ENCODE measurements around the gene HMHB1.

HMHB1 gene

GRCh38 chr5:143812085-143812705 is at the start of gene HMHB1:
Gene HMHB1, plus strand, starts transcription at chr5:143812161.
- DNase-seq (ENCODE audit: low read depth) = no peak

- no peak for DNase-seq (ENCODE audit: low read depth)
Observed at GRCh38 chr5:143762636-143763220, 49.2 kb upstream of the HMHB1 start.

- no peak for DNase-seq (ENCODE audit: low read depth)
Observed at GRCh38 chr5:143767162-143767561, 44.8 kb upstream of the HMHB1 start.

- DNase-seq (ENCODE audit: low read depth) = no peak
Observed at GRCh38 chr5:143769026-143769786, 42.8 kb upstream of the HMHB1 start.

GRCh38 chr5:143770450-143770849 is 41.5 kb upstream of the HMHB1 start:
- DNase-seq (ENCODE audit: low read depth) = no peak

GRCh38 chr5:143771189-143771588 is 40.8 kb upstream of the HMHB1 start:
- no peak for DNase-seq (ENCODE audit: low read depth)

- no peak for DNase-seq (ENCODE audit: low read depth)
Observed at GRCh38 chr5:143771602-143772001, 40.4 kb upstream of the HMHB1 start.

- DNase-seq (ENCODE audit: low read depth) = no peak
Observed at GRCh38 chr5:143772621-143773020, 39.3 kb upstream of the HMHB1 start.

- peak; percentile 2 for DNase-seq (ENCODE audit: low read depth)
Observed at GRCh38 chr5:143775258-143775657, 36.7 kb upstream of the HMHB1 start.

GRCh38 chr5:143776951-143777350 is 35.0 kb upstream of the HMHB1 start:
- DNase-seq (ENCODE audit: low read depth) = no peak

- no peak for DNase-seq (ENCODE audit: low read depth)
Observed at GRCh38 chr5:143779506-143779905, 32.5 kb upstream of the HMHB1 start.

- DNase-seq (ENCODE audit: low read depth) = no peak
Observed at GRCh38 chr5:143781993-143782520, 29.9 kb upstream of the HMHB1 start.

- DNase-seq (ENCODE audit: low read depth) = no peak
Observed at GRCh38 chr5:143782588-143783386, 29.2 kb upstream of the HMHB1 start.

GRCh38 chr5:143788401-143788800 is 23.6 kb upstream of the HMHB1 start:
- no peak for DNase-seq (ENCODE audit: low read depth)

GRCh38 chr5:143790457-143791112 is 21.4 kb upstream of the HMHB1 start:
- DNase-seq (ENCODE audit: low read depth) = no peak

- DNase-seq (ENCODE audit: low read depth) = no peak
Observed at GRCh38 chr5:143791848-143792731, 19.9 kb upstream of the HMHB1 start.

- no peak for DNase-seq (ENCODE audit: low read depth)
Observed at GRCh38 chr5:143793249-143793648, 18.7 kb upstream of the HMHB1 start.

GRCh38 chr5:143796125-143796524 is 15.8 kb upstream of the HMHB1 start:
- DNase-seq (ENCODE audit: low read depth) = no peak

- DNase-seq (ENCODE audit: low read depth) = no peak
Observed at GRCh38 chr5:143796753-143797152, 15.2 kb upstream of the HMHB1 start.

- no peak for DNase-seq (ENCODE audit: low read depth)
Observed at GRCh38 chr5:143800715-143801114, 11.2 kb upstream of the HMHB1 start.

Data from HS-5 (cell line).